GM18951 (cell line): Measurements from ENCODE around the gene SMARCD1.

Experiments used
- POLR2A ChIP-seq: IDR thresholded peaks from 4 replicates; pipeline ENCODE4 v1.6.1; 2011; ENCODE audit warnings: mild to moderate bottlenecking; ENCODE audit not compliant: insufficient read length, insufficient read depth; ENCODE audit errors: extremely low read depth
- in situ Hi-C: fragments of 300-500 bp; cut with MboI; formaldehyde crosslinking; loops from one replicate; pipeline ENCODE4 v1.12.0; 2022; ENCODE audit warnings: low sequenced_read_pairs, mixed read lengths, inconsistent platforms; ENCODE audit not compliant: unreplicated experiment

The SMARCD1 gene

DNA sequence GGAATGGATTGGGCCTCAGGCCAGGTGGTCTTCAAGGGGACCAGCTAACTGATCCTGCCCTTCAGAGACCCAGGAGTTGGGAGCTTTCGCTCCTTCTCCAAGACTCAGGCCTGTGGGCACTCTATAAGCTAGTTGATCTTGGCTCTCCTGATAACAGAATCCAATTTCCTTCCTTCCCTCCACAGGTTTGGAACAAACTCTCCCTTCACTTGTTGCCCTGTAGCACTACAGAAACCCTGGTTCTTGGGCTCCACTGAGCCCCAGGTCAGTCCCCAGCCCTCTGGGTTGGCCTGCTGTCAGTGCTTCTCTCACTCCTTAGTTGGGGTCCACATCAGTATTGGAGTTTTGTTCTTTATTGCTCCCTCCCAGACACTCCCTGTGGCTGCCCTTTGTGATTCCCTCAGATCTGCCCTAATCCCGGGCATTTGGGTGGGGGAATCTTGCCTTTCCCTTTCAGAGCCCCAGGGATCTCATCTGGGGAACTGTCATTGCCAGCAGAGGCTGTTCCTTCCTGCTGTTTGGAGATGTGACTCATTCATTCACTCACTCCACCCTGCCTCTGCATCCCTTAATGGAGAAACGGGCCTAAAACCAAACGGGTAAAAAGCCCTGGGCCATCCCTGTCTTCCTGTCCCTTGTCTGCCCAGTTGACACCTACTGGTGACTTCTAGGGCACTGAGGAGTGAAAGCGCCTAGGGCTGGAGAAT is 14.3 kb downstream of the SMARCD1 start:
- no peak for TF ChIP-seq POLR2A
- in situ Hi-C loops: no loop called here

GRCh38 chr12:50100561-50100960 is 15.4 kb downstream of the SMARCD1 start:
- in situ Hi-C loops: no loop called here
- no peak for TF ChIP-seq POLR2A

DNA sequence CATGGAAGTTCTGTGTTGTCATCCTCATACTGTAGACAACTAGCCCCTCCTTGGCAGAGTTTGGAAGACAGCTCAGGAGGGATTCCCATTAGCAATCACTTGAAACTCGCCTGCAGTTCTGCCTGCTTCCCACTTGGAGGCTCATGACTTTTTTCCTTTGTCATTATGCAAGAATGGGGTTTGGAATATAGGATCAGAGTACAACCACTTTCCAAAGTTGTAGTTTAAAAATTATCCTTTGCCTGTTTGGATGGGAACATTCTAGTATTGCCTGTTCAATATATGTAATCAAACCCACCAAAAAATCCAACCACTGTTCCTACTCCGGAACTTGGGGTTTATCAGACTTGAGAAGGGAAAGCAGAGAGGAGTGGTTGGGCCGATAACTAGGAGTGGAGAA is 16.5 kb downstream of the SMARCD1 start:
- no peak for TF ChIP-seq POLR2A
- in situ Hi-C loops: no loop called here

GRCh38 chr12:50102131-50102531 is 17.0 kb downstream of the SMARCD1 start:
- TF ChIP-seq POLR2A: no peak
- in situ Hi-C loops: no loop called here

GRCh38 chr12:50102646-50103309 is 17.6 kb downstream of the SMARCD1 start:
- in situ Hi-C loops: no loop called here
- no peak for TF ChIP-seq POLR2A

- in situ Hi-C loops: no loop called here
- TF ChIP-seq POLR2A: no peak
Measured at GRCh38 chr12:50103351-50103750, 18.2 kb downstream of the SMARCD1 start.

DNA sequence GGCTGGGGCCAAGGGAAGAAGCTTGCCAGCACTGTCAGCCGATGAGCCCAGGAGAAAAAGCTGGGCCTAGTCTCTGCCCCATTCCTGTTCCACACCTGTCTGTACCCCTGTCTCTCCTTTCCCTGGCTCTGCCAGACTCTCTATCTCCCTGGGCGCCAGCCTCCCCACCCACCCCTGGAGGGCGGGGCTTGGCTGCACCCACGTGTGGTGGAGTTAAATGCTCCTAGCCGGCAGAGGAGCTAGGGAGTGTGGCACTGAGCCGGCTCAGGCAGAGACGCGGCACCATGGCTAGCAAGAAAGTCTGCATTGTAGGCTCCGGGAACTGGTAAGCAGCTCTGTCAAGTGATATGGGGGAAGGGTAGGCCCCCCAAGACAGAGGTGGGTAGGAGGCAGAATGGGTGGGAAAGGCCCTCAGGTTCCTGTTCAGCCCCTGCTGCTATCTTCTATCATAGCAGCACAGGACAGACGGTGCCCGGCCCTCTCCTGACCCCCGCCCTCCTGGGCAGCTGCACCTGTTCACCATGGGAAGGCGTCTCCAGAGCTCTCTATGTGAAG is 18.7 kb downstream of the SMARCD1 start, which contains the start of gene GPD1:
Gene GPD1 (plus strand): TSS at position 242 of the 555 bp plus-strand sequence. CDS start 43 bp downstream, at position 285.
- in situ Hi-C loops: no loop called here

DNA sequence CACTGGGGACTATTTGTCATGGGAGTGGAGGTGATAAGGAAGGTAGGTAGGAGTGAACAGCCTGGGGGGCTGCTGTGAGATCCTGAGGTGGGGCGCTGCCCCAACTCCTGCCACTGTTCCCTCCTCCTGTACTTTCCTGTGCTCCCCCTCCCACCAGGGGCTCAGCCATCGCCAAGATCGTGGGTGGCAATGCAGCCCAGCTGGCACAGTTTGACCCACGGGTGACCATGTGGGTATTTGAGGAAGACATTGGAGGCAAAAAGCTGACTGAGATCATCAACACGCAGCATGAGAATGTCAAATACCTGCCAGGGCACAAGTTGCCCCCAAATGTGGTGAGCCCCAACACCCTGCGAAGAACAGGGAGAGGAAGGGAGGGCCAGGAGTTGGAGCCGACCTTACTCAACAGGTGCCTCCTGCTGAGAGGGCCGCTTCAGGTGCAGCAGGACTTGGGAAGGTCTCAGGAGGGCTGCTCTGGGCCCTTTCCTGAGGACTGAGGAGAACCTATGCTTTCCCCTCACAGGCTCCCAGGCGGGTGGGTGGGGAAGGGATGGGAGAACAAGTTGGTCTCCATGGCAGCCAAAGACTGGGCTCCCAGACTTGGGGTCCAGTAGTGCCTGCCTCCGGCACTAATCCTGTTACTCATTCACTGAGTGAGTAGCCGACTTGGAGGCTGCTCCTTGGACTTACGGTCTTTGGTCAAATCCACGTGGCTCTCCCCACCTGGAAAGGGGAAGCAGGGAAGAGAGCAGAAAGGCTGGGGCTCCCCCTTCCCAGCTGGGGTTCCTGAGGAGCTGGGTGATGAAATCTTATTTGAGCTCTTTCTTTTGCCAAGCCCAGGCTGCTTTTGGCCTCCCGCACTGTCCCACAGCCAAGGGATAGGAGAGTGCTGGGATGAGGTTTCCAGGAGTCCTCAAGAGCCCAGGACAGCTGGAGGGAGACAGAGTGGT is 19.6 kb downstream of the SMARCD1 start:
- in situ Hi-C loops: no loop called here
- no peak for TF ChIP-seq POLR2A

More for the DNA sequence above, 18.7 kb downstream of the SMARCD1 start, which contains the start of gene GPD1:
- no peak for TF ChIP-seq POLR2A

DNA sequence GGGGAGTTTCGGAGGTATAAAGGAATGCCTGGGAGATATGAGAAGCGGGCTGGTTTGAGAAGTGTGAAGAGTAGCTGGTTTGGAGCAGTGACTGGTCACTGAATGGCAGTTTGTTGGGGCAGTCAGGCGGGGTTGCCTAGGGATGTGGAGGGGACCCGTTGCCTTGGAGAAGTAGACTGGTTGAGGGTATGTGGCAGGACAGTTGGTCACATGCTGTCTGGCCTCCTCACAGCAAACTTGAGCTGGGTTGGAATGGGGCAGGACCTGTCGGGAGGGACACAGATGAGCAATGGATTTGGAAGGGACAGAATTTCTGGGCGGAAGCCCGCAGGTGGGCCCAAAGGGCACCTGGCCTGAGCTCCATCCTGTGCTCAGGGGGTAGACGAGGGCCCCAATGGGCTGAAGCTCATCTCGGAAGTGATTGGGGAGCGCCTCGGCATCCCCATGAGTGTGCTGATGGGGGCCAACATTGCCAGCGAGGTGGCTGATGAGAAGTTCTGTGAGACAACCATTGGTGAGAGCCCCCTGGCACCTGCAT is 20.8 kb downstream of the SMARCD1 start:
- in situ Hi-C loops: no loop called here
- no peak for TF ChIP-seq POLR2A

DNA sequence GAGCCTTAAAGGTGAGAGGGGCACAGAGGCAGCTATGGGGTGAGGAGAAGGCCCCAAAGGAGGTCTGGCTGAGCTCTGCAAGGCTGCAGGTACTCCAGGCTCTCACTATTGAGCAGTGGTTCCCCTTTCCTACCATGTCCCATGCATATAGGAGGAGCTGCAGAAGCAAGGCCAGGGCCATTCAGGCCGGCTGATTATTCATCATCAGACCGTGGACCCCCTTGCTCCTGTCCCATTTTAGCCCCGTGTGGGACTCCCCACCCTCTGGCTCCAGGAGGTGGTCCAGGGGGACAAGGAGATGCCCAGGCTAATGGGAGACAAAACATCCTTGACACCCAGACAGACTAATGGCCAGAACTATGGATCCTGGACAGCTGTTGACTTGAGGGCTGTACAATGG is 21.8 kb downstream of the SMARCD1 start:
- TF ChIP-seq POLR2A: no peak
- in situ Hi-C loops: no loop called here

DNA sequence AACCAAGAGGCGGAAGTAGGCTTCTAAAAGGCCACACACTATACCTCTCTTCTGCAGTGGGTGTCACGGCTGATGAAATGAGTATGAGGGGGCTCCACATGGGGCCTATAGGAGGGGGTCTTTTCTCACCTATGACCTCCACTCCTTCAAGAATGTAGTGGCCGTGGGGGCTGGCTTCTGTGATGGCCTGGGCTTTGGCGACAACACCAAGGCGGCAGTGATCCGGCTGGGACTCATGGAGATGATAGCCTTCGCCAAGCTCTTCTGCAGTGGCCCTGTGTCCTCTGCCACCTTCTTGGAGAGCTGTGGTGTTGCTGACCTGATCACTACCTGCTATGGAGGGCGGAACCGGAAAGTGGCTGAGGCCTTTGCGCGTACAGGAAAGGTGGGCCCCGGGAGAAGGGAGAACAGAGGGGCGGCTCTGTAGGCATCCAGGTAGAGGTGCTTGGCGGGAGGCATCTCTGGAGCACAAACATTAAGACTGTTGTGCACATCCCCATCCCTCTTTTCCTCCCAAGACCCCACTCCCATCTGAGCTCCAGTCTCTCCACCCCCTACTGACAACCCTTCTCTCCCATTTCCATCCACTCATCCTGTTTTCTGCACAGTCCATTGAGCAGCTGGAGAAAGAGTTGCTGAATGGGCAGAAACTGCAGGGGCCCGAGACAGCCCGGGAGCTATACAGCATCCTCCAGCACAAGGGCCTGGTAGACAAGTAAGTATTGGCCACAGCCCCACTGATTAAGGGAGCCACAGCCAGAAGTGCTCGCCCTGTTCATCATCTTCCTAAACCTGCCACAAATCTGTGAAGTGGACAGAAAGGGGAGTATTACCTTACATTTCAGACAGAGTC is 22.5 kb downstream of the SMARCD1 start:
- no peak for TF ChIP-seq POLR2A
- in situ Hi-C loops: no loop called here

DNA sequence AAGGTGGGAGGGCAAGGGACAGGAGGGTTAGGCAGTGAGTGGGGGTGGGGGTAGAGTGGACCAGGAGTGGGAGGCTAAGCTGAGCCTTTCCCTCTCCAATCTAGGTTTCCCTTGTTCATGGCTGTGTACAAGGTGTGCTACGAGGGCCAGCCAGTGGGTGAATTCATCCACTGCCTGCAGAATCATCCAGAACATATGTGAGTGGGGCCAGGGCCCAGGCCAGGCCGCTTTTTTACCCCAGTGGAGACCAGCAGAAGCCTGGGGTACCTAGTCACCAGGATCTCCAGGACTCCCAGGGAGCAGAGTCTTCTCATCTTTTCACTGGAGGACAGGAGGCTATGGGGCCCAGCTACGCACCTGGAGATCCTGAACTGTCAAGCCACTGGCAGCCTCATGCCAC is 24.2 kb downstream of the SMARCD1 start:
- in situ Hi-C loops: no loop called here
- TF ChIP-seq POLR2A: no peak
